ENCODE results near the gene HYKK. TPM values are rescaled to one million over a fixed set of nuclear protein-coding genes. Genes with fewer than 3 reads are reported as not detected.
A peak's percentile ranks its signal among the peaks of the same experiment; 100 is the strongest.
"Not testable (repeated sequence)": the region's sequence is repeated elsewhere in the genome, so short reads cannot be mapped to it uniquely, and the experiment has no call there.

The HYKK gene
- total RNA-seq, 2 donors from 2014 or later: 6.2 to 11.2 TPM

GRCh38 chr15:78502641-78503040, 4.7 kb upstream of the HYKK start:
- intact Hi-C loops (cut with DNase I): no loop called here
- no peak for DNase-seq (ENCODE audit: low spot score)
- Histone ChIP-seq H3K4me3 (no peak overlapping the region), H3K4me1 (replicated peaks) (no peaks in the 10 kb centered on the region), H3K27me3 (replicated peaks; ENCODE audit: insufficient read depth) (no peaks in the 10 kb centered on the region), H3K9me3 (no peaks in the 10 kb centered on the region), H3K36me3 (peaks cover 0 to 5% of the 10 kb centered on the region in 2 donors), H3K27ac (no peak overlapping the region)
- no peak for TF ChIP-seq CTCF (IDR thresholded peaks at IDR 0.05)
- no peak for TF ChIP-seq POLR2A (IDR thresholded peaks at IDR 0.05)
- no peak for TF ChIP-seq POLR2AphosphoS5 (IDR thresholded peaks at IDR 0.05)
- WGBS: 91% methylated on average over 2 of the region's 2 CpGs

- intact Hi-C loops (cut with DNase I): loop anchor here (5.0 kb wide), 1 partner anchor 35 kb away; the partner anchor contains the start of gene PSMA4
These were observed 419 bp downstream of the HYKK start for GRCh38 chr15:78507831-78508160.

GRCh38 chr15:78508272-78508671, 895 bp downstream of the HYKK start:
- no peak for DNase-seq (ENCODE audit: low spot score)
- Histone ChIP-seq H3K36me3 (no peaks in the 10 kb centered on the region), H3K9me3 (no peaks in the 10 kb centered on the region), H3K27me3 (replicated peaks; ENCODE audit: insufficient read depth) (no peaks in the 10 kb centered on the region), H3K27ac (no peak overlapping the region), H3K4me1 (replicated peaks) (no peaks in the 10 kb centered on the region), H3K4me3 (peak overlapping the region; percentile 58 to 84)
- TF ChIP-seq CTCF (IDR thresholded peaks at IDR 0.05) (no peak), POLR2A (IDR thresholded peaks at IDR 0.05) (no peak), POLR2AphosphoS5 (IDR thresholded peaks at IDR 0.05) (no peak)
- intact Hi-C loops (cut with DNase I): loop anchor here (5.0 kb wide), 1 partner anchor 34 kb away; the partner anchor contains the start of gene PSMA4
- 41% methylated on average over 6 of the region's 6 CpGs for WGBS

More at GRCh38 chr15:78507831-78508160, 419 bp downstream of the HYKK start:
- H3K27ac ChIP-seq: peak overlapping the region; percentile 73
- H3K4me1 ChIP-seq (replicated peaks): no peaks in the 10 kb centered on the region
- no peak for TF ChIP-seq POLR2A (IDR thresholded peaks at IDR 0.05)
- TF ChIP-seq CTCF (IDR thresholded peaks at IDR 0.05): no peak
- TF ChIP-seq POLR2AphosphoS5 (IDR thresholded peaks at IDR 0.05): no peak
- H3K27me3 ChIP-seq (replicated peaks; ENCODE audit: insufficient read depth): no peaks in the 10 kb centered on the region
- H3K36me3 ChIP-seq: no peaks in the 10 kb centered on the region
- no peaks in the 10 kb centered on the region for H3K9me3 ChIP-seq
- DNase-seq (ENCODE audit: low spot score): no peak
- peak overlapping the region; percentile 58 to 84 for H3K4me3 ChIP-seq
- under 1% methylated on average over 13 of the region's 13 CpGs for WGBS

- Histone ChIP-seq H3K36me3 (no peaks in the 10 kb centered on the region), H3K9me3 (no peaks in the 10 kb centered on the region), H3K27ac (no peak overlapping the region), H3K4me3 (no peak overlapping the region), H3K4me1 (replicated peaks) (no peaks in the 10 kb centered on the region), H3K27me3 (replicated peaks; ENCODE audit: insufficient read depth) (no peaks in the 10 kb centered on the region)
- DNase-seq (ENCODE audit: low spot score): no peak
- intact Hi-C loops (cut with DNase I): loop anchor here (5.0 kb wide), 1 partner anchor 32 kb away; the partner anchor contains the start of gene PSMA4
- no peak for TF ChIP-seq POLR2A (IDR thresholded peaks at IDR 0.05)
- no peak for TF ChIP-seq POLR2AphosphoS5 (IDR thresholded peaks at IDR 0.05)
- no peak for TF ChIP-seq CTCF (IDR thresholded peaks at IDR 0.05)
- WGBS: 73% methylated on average over 6 of the region's 6 CpGs
These were observed 2.4 kb downstream of the HYKK start for GRCh38 chr15:78509726-78510312.

- H3K27me3 ChIP-seq (replicated peaks; ENCODE audit: insufficient read depth); H3K9me3 ChIP-seq; H3K36me3 ChIP-seq; H3K27ac ChIP-seq; H3K4me1 ChIP-seq (replicated peaks); intact Hi-C loops (cut with DNase I); DNase-seq (ENCODE audit: low spot score); H3K4me3 ChIP-seq: not testable (repeated sequence)
- 94% methylated on average over 3 of the region's 3 CpGs for WGBS
These were observed 12.7 kb downstream of the HYKK start for GRCh38 chr15:78520035-78520434.

Data from prostate gland (tissue), 2 donors.